Posterior vena cava (tissue), 2 donors: ENCODE data around the gene SORCS2. TPM values are rescaled to one million over a fixed set of nuclear protein-coding genes. Genes with fewer than 3 reads are reported as not detected.

Source experiments
- DNase-seq: peaks from one replicate; pipeline ENCODE4 v3.0.0-alpha.2; 2020; ENCODE audit warnings: low spot score
- intact Hi-C, 2 donors: fragments of 100-400 bp; cut with DNase I; formaldehyde crosslinking; loops; one replicate each; pipeline versions ENCODE4 v1.14.1 to v1.14.2; 2022 to 2023
- total RNA-seq, 2 donors: library from RNA; stranded (reverse); fragmentation: NEBNext Ultra II Directional; extraction: Animal tissue kit (Norgen Biotek cat#: 25700); gene quantifications; one replicate each; pipeline ENCODE4 v1.2.1, GENCODE V29; 2021
- donor health status: DM: yes; HTN: yes; CAD: no.
- donor health status: DM: yes; HTN: yes; CAD: no.

Gene SORCS2
- total RNA-seq, 2 donors from 2014 or later = 5.0 to 11.9 TPM

DNA sequence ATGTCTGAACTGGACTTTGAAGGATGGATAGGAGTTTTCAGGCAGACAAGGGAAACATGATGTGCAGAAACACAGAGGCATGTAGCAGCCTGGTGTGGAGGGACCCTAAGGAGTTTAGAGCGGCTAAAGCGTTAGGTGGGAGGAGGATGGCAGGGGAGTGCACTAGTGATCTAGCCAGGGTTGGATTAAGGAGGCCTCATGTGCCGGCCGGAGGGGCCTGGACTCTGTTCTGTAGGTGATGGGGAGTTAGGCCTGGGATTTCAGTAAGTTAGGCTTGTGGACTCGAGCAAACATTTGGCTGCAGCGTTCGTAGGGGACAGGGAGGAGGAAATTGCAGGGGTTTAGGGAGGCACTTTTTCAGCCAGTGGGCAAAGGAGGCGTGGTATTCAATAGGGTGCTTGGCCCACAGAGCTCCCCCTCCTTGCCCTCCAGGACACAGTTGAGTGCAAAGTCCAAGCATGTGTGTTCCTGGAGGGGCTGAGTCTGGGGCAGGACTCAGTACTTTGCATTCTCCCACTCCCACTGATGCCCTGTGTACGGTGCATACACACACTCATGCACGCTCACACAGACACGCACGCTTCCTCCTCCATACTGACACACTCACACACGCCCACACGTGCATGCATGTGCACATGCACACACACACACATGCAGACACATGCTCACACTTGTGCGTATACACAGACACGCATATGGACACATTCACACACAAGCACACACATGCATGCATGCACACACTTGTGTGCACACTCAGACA, 223.8 kb downstream of the SORCS2 start:
- intact Hi-C loops = no loop called here
- DNase-seq = peak; percentile 54

DNA sequence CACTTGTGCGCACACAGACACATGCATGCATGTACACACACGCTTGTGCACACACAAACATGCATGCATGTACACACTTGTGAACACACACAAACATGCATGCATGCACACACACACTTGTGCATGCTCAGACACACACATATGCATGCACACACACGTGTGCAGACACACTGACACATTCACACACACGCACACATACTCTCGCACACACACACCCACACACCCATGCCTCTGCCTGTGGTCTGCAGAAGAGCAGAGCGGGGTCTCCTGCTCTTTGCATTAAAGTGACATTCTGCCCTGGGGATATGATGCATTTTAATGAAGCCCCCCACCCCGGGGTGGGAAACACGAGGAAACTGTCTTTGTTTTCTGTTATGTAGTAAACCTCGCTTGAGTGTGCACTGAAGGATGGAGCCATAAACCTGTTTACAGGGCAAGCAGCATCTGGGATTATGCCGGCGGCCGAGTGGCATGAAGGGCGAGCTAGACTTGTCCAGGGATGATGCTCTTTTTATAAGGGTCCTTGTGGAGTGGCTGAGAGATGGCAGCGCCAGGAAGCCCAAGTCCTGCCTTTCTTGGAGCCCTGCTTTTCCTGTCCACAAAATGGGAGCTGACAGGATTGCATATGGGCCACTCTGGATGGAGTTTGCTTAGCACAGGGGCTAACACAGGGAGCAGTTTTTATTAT, 224.6 kb downstream of the SORCS2 start:
- peak; percentile 45 for DNase-seq
- intact Hi-C loops = no loop called here

- peak; percentile 48 for DNase-seq
- intact Hi-C loops = no loop called here
Measured at GRCh38 chr4:7417639-7418038, 225.3 kb downstream of the SORCS2 start.

- intact Hi-C loops = no loop called here
- peak; percentile 40 for DNase-seq
Measured at GRCh38 chr4:7418131-7418943, 226.0 kb downstream of the SORCS2 start.

GRCh38 chr4:7419961-7420660, 227.8 kb downstream of the SORCS2 start:
- peak; percentile 57 for DNase-seq
- intact Hi-C loops = no loop called here

DNA sequence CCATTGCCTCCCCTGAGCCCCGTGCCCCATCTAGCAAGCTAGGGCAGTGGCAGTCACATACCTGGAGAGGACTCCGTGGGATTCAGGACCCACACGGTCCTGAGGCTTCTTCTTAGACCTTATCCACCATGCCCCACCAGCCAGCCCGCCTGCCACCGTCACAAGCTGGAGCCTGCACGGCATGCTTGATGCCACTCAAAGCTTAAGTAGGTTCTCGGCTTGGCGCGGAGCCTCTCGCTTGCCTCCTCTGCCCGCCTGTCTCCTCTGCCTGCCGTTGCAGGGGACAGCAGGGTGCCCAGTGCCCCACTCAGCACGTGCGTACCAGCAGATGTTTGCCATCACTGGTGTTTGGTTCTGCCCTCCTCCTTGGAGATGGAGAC, 228.3 kb downstream of the SORCS2 start:
- DNase-seq = peak; percentile 78
- intact Hi-C loops = no loop called here

DNA sequence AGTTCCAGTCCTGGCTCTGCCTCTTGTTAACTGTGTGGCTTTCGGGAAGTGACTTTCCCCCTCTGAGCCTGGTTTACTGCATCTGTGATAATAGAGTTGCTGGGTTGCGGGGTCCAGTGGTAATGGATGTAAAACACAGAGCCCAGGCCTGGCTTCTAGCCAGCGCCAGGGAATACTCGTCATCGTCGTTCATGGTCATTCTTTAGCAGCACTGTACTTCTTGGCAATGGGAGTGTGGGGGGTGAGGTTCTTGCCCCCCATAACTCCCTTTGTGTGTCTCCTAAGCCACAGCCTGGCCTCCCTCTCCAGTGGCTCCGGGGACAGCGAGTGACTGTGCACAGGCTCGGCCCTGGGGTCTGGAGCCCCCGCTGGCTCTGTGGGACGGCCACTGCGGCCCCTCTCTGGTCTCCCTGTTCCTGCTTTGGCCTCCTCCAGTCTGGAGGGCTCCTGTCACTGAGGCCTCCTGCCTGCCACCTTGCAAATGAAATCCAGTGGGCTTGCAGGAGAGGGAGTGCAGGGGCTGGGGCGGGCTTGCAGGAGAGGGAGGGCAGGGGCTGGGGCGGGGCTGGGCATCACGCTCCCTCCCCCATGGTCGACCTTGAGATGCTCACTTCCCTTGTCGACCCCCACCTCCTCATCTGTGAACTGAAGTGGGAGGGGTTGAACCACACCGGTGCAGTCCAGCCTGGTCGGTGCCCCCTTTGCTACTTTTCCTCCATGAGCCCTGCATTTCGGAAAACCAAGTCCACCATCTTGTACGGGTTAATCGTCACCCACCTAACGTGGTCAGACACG, 229.2 kb downstream of the SORCS2 start:
- intact Hi-C loops = no loop called here
- peak; percentile 64 for DNase-seq

DNA sequence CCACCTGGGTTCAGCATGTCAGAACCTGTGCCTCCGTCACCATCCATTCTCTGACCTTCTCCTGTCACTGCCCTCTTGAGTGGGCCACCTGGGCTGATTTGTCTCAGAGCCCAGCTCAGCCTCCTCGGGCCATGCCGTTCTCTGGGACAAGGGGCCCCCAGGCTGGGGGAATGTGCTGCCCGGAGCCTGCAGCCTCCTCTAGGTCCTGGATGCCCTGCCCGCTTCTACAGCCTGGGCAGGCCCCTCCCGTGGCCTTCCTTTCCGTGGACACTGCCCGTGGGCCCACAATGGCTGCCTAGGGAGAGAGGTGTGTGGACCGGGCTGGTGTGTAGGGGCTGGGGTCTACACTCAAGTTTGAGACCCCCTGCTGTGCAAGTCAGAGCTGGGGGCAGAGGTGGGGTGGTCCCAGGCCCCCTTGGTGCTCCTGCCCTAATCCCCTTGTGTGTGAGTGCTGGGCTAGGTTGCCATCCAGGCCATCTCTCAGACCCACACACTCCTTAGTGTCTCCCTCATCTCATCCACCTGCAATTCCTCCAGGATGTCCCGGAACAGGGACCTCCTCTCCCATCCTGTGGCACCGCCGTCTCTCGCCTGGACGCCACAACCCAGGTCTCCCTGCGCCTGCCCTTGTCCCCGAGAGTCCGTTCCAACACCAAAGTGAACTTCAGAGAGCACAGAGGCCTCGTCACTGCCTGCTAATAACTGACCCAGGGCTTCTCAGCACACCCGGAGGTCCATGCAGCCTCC, 230.0 kb downstream of the SORCS2 start:
- intact Hi-C loops = no loop called here
- DNase-seq = peak; percentile 76

- no peak for DNase-seq
- intact Hi-C loops = no loop called here
Measured at GRCh38 chr4:7422898-7423180, 230.5 kb downstream of the SORCS2 start.

DNA sequence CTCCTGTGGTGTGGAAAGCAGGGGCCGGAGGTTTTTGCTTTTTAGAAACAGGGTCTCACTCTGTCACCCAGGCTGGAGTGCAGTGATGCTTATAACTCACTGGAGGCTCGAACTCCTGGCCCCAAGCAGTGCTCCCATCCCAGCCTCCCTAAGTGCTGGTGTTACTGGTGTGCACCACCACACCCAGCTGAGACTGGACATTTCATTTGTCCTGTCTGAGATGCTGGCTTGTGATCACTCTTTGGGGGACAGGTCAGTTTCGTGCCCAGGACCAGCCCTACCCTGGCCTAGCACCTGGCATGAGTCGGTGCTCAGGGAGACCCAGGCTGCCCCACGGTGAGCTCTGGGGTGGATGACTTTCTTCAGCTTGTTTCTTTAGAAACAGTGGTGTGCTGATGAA, 231.1 kb downstream of the SORCS2 start:
- peak; percentile 48 for DNase-seq
- intact Hi-C loops = no loop called here

- intact Hi-C loops = no loop called here
- peak; percentile 73 for DNase-seq
Measured at GRCh38 chr4:7423801-7424552, 231.6 kb downstream of the SORCS2 start.

GRCh38 chr4:7424553-7425111, 232.3 kb downstream of the SORCS2 start:
- DNase-seq = peak; percentile 79
- intact Hi-C loops = no loop called here

DNA sequence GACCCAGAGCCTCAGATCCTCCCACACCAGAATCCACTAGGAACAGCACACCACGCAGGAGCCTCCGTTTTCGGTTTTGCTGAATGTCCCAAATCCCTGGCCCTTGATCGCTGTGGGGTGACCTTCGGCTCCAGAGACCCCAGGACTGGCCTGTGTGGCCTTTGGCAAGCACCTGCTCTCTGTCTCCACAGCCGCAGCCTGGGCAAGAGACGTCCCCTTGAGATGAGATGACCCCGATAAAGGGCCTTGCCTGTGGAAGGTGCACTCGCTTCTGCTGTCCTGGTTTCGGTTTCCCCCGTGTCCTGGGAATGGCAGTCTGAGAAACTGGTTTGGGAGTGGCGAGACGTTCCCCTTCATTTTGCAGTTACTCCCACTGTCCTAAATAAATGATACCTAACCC, 232.8 kb downstream of the SORCS2 start:
- DNase-seq = peak; percentile 72
- intact Hi-C loops = no loop called here

DNA sequence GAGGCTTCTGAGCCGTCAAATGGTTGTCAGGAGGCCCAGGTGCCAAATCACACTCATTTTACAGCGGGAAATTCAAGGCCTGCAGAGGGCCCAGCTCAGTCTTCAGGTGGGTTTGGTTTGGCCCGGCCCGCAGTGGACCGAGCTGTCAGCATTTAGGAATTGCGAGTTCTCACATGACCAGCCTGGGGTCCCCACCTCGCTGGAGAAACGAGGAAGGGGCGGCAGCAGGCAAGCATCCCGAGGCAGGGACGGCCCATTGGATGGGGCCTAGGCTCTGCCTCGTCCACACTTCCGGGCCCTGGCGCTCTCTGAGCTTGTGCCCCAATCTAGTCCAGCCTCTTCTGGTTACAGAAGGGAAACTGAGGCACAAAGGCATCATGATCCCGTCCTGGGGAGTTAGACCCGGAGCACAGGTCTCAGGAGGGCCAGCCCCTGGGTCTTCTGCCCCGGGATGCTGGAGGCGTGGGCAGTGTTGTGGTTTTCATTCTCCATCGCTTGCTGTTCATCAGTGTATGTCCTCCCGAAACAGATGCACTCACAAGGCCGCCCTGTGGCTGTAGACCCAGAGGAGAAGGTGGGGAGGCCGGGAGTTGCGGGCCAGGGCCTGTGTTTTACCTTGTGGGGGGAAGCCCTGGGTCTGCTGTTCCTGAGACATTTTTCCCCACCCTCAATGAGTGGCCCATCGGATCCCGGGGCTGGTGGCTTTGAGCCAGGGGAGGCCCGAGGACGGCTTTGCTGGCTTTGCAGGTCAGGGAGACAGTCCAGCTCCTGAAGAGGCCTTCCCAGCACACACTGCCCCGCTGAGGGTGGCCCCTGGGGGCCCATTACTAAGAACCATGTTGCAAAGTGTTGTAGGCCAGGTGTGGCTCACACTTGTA, 233.5 kb downstream of the SORCS2 start:
- DNase-seq = peak; percentile 74

GRCh38 chr4:7426525-7427171, 234.3 kb downstream of the SORCS2 start:
- intact Hi-C loops = no loop called here
- peak; percentile 64 for DNase-seq

More for the DNA sequence above, 233.5 kb downstream of the SORCS2 start:
- intact Hi-C loops = no loop called here

DNA sequence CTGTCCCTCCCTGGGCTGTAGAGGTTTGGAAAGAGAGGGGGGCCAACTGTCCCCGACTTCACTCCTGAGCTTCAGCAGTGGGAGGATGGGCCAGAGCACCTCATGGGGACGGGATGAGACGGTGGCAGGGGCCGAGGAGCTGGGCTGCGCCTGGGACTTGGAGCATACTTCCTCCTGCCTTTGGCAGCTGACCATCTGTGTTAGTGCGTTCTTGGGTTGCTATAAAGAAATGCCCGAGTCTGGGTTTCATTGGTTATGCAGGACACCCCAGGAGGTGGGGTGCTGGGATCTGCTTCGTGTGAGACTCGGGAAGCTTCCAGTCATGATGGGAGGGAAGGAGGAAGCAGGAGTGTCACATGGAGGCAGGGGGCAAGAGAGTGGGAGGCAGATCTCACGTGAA, 235.0 kb downstream of the SORCS2 start:
- DNase-seq = peak; percentile 74
- intact Hi-C loops = no loop called here
